GM21737 (cell line): ENCODE measurements around the gene MYO5C.
A peak's percentile ranks its signal among the peaks of the same experiment; 100 is the strongest.

Experiments used
- ATAC-seq: cut with Tn5 transposase; IDR thresholded peaks from one replicate; pipeline ENCODE4 v1.9.1; 2021; ENCODE audit warnings: mild to moderate bottlenecking, moderate library complexity; ENCODE audit not compliant: unreplicated experiment

Gene MYO5C

DNA sequence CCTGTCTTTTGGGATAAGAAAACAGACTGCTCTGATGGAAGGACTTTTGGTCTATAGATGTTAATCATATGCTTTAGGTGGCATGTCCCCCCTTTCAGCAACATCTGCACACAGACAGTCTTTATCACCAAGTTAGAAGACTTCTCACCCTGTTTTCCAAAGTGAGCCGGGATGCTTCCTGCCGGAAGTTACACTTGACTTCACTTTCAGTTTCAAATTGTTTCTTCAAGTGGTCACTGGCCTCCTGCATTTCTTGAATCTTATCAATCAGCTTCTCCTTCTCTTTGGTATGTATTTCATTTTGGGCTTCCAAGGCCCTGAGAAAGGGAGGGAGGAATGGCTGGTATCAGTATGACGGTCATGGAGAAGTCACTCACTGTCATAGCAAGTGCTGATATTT is 77.2 kb downstream of the MYO5C start:
- no peak for ATAC-seq

DNA sequence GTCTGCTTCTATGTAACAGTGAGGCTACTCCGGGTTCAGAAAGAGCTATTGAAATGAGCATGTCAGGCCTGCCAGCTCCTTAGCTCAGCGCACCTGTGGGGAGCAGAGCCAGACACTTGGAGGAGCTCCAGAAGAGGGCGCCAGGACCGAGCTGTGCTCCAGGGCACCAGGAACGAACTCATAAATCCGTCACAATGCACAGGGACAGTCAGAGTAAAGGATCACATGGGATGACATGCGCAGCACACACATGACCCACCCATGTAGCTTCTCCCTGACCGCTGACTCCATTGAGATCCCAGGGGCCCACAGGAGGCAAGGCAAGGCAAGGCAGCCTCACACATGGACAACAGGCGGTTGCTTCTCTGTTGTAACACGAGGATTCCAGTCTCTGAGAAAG is 78.4 kb downstream of the MYO5C start:
- ATAC-seq, result no peak

DNA sequence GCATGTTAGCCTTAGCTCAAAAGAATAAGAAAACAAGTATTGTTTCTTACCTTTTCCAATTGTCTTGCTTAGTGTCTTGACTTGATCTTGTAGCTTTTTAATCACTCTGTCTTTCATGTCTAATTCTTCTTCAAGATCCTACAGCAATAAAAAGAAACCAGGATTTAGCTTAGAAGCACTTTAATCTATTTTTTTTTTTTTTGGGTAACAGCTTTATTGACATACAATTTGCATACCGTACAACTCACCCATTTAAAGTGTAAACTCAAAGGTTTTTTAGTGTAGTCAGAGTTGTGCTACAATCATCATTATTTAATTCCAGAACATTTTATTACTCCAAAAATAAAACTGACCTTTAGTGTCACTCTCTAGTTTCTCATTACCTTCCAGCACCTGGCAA is 81.1 kb downstream of the MYO5C start:
- no peak for ATAC-seq

DNA sequence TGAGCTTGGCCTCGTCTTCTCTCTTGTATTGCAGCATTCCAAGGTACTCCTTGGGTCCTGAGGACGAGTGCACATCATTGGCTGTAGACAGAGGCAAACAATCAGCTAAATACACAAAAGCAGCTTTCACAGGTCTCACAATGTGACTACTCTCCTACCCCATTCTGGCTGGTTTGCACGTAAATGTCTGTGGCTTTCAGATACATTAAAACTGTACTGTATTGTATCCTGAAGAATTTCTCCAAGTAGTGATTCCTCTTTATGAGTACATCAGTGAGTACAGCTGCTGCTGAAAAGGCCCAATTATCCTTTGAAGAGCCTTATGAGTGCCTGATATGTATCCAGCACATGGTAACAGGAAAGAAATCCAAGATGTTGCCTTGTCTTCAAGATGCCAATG is 82.4 kb downstream of the MYO5C start:
- no peak for ATAC-seq

DNA sequence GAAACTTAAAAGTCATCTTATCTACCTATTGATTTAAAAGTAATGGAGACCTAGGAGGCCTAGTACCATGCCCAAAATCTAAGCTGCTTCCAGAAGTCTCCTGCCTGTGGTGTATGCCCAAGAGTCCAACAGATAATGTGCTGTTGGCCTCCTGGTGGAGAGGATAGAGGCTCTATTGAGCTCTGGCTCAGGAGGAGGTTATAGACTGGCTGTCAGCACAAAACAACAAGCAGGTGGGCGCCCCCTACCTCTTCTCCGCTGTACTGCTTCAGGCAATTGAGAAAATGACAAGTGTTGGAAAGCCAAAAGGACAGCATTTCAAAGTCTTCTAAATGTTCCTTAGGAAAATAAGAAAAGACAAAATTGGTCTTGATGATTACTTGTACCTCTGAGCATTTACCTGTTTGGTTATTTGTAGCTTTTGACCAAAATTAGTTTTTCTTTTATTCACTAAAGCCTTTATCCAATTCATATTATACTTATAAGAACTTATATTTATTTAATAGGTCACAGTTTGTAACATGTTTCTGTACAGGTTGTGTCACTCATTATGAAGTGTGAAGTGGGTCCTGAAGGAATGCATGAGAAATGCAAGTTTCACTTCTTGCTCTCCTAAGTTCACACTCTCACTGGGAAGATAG is 87.2 kb downstream of the MYO5C start:
- ATAC-seq, result peak; percentile 71

DNA sequence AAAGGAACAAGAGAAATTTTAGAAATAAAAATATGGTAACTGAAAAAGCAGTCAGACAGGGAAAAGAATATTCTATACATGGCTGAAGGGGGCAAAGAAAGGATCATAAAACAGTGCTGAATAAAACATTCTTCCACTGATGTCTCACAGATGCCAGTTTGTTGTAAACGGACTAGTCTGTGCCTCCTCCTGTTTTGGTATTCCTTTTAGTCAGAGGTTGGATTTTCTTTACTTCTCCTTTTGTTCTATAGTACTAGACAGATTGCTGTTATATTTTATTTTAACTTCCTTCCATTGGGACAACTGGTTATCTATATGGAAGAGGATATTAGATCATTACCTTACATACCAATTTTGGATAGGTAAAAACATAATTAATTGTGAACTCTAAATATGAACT is 88.4 kb downstream of the MYO5C start:
- ATAC-seq, result no peak

DNA sequence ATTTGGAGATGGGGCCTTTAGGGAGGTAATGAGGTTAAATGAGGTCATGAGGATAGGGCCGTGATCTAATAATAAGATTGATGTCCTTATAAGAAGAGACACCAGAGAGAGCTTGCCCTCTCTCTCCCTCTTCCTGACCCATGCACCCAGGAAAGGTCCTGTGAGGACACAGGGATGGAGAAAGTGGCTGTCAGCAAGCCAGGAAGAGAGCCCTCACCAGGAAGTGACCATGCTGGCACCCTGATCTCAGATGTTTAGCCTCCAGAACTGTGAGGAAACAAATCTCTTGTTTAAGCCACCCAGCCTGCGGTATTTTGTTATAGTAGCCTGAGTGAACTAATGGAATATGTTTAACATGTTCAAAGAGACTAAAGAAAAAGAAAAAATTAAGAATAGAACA is 89.2 kb downstream of the MYO5C start:
- ATAC-seq, result no peak

DNA sequence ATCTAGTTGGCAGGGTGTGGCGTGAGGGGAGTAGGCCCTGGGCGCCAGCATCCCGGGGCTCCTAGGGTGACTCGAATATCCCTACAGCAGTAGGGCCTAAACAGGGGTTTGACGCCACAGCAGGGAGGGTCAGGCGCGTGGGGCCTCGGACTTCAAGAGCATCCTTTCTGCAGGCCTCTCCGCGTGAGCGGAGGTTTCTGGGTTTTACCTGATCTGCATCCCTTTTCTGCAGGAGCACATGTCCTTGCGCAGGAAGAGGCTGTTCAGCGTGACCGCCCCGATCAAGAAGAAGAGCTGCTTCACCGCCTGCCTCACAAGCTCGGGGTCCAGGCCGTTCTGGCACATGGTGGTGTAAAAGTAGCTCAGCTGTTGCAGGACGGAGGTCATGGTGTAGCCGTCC is 90.9 kb downstream of the MYO5C start:
- ATAC-seq, result no peak

DNA sequence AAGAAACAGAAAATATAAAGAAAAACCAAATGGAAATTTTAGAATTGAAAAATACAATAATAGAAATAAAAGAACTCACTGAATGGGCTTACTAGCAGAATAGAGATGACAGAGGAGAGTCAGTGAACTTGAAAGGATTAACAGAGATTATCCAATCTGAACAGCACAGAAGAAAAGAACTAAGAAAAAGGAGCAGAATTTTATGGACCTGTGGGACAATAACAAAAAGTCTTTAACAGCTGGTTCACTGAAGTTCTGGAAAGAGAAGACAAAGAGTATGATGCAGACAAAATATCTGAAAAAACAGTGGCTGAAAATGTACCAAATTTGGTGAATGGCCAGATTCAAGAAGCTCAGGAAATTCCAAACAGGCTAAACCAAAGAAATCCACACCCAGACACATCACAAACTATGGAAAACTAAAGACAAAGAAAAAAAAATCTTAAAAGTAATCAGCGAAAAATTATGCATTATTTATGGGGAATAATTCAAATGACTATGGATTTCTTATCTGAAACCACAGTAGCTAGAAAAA is 94.7 kb downstream of the MYO5C start:
- ATAC-seq, result no peak

DNA sequence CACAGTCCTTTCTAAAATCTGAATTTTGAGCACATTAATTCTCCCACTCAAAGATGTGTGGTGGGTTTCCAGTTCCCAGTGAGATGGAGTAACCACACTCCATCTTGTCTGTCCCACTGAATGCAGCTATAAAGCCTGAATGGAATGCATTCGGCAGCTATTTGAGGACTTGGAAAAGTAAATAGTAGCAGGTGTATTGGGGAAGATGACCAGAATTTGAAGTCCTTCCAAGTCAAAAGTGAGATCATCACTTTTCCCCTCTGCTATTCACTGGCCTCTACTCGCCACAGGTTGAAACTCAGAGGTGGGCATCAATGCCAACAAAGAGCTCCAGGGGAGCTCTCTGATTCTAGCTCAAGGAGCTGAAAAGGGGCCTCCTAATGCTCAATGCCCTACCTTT is 96.3 kb downstream of the MYO5C start:
- ATAC-seq, result no peak

DNA sequence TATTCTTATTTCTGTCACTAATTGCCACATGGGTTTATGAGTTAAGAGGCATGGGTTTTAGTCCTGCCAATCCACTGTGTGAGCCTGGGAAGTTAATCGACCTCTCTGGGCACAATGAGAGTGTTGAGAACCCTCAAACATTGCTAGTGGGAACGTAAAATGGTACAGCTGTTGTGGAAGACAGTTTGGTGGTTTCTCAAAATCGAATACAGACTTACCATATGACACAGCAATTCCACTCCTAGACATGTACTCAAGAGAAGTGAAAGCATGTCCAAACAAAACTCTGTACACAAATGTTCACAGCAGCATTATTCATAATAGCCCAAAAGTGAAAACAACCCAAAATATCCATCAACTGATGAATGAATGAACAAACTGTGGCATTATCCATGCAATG is 98.7 kb downstream of the MYO5C start:
- no peak for ATAC-seq

DNA sequence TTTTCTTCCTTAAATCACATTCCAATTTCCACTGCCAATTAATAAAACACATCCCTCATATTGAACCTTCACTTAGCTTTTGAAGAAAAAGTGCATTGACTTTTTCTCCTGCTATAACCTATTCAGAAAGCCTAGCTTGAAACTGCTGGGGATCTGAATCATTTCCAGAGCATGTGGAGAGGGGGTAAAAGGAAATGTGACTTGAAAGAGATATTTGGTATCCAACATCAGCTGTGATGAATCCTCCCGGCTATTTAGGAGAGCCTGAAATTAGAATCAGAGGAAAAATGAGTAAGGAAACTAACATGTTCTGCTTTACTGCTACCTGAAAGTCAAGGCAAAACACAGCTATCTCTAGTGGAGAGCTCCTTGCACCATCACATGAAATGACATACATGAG is 101.8 kb downstream of the MYO5C start:
- ATAC-seq, result no peak

DNA sequence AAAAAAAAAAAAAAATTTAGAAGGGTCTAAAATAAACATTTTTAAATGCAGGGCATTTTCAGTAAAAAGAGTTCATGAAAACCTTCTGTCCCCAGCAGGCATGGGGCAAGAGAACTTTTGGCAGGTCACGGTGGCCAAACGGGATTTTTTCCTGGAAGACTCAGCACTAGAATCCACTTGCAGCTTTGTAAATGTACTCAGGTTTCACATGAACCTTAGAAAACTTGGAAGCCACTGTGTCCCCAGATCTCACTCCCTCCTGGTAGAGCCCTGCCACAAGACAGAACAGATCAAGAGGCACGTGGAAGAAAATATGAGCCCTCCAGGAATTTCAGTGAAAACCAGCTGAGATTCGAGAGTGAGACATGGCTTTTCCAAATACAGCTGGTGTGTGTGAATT is 102.3 kb downstream of the MYO5C start:
- no peak for ATAC-seq

DNA sequence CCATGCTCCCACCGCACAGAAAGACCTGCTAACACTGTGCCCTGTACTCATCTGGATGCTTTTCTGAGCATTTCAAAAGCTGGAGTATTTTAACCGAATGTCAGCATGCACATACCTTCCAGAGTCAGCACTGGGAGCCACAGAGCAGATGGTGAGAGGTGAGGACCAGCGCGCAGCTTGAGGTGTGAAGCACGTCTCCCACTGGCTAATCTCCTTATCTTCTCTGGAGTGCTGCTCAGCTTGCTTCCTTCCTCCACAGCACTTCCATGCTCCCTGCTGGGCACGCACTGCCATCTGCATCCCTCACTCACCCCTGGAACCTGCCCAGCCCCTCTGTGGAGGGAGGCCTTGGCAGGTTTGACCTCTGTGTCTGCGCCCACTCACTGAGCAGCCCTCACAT is 104.4 kb downstream of the MYO5C start, which contains the start of gene GNB5:
Gene GNB5 (minus strand): TSS at position 186 of the 400 bp plus-strand sequence. CDS start 6,716 bp downstream, outside the sequence.
- ATAC-seq, result no peak

DNA sequence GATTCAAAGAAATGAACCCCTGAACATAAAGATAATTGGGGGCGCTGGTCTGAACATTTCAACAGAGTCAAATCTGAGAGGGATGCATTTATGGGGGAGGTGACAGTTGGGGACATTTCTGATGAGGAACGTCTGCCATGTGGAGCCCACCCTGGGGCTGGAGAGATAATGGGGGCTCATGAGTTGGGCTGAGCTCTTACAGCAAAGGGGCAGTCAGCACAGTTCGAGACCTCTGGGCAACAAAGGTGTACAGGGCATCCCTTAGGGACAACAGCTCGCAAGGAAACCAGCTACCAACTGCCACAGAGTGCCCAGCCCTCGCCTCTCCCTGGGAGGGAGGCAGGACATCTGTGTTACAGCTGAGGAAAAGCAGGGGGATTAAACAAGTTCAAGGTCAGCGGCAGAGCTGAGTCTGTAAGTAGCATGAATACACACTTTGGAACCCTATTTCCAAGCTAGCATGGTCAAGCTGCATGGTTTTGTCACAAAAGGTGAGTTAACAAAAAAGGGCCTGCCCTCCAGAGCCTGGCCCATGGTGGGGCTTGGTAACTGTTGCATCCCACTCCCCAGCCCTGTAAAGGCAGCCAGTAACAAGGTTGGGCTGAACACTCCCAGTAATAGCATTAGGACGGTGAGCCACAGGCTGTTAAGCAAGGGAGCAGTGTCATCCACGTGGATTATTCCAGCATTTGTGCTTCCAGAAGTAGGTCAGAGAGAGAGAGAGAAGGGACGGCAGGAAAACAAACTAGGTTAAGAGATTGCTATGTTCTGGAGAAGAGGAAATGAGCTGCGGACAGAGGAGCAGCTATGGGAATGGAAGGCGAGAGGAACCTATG is 108.7 kb downstream of the MYO5C start:
- no peak for ATAC-seq

DNA sequence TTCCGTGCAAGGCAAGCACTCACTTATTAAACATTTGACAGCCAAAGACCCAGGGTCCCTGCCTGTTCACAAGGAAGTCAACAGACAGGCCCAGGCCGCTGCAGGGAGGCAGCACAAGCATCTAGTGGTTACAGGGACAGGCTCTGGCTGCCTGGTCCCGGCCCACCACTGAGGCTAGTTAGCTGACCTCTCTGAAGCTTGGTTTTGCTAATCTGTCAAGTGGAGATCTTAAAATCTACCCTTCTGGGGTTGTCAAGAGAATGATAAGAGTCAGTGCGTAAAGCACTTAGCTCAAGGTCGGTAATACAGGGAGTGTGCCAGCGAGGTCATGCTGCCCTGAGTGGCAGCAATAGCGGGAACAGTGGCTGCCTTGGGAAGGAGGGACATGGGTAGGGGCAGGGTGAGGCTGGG is 110.4 kb downstream of the MYO5C start:
- ATAC-seq, result no peak

DNA sequence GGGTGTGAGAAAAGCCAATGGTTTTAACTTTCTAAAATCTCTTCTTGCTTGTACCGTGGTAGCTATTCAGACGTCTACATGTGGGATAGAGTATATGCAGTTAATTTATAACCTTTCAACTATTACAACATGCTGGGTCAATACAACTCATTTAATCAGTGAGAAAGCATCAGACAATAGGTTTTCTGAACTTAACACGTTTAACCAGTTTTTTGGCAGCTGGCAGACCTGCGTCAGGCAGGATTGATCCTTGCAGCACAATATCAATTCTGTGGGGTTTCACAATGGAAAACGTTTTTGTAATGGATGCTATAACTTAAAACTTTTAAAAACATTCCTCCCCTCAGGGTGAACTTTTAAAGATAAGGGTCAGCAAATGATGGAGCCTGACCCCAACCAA is 110.9 kb downstream of the MYO5C start:
- ATAC-seq, result no peak

DNA sequence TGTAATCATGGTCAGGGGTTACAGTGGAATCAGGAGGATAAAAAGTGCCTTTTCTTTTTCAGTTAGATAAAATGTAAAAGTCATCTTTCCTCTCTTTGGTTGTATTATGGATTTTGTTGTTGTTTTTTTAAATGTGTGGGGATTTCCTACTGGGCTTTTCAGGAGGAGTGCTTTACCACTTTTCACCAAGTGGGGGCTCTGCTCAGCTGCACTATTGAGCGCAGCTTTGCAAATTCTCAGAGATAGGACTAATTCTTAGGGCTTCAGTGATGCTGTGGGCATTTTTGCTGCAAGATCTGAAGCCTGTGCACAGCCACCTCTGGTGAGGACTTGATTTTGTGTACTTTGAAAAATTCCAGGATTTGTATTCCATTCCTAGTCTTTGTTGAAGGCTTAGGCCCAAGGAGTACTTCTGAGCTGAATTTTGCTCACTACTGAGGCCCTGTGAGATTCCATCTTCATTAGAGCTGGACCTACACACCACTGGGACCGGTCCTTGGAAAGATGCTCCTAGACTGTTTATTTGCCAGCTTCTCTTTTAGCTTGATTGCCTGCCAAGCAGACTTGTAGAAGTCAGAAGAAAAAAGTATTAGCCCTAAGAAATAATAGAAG is 111.9 kb downstream of the MYO5C start:
- no peak for ATAC-seq

DNA sequence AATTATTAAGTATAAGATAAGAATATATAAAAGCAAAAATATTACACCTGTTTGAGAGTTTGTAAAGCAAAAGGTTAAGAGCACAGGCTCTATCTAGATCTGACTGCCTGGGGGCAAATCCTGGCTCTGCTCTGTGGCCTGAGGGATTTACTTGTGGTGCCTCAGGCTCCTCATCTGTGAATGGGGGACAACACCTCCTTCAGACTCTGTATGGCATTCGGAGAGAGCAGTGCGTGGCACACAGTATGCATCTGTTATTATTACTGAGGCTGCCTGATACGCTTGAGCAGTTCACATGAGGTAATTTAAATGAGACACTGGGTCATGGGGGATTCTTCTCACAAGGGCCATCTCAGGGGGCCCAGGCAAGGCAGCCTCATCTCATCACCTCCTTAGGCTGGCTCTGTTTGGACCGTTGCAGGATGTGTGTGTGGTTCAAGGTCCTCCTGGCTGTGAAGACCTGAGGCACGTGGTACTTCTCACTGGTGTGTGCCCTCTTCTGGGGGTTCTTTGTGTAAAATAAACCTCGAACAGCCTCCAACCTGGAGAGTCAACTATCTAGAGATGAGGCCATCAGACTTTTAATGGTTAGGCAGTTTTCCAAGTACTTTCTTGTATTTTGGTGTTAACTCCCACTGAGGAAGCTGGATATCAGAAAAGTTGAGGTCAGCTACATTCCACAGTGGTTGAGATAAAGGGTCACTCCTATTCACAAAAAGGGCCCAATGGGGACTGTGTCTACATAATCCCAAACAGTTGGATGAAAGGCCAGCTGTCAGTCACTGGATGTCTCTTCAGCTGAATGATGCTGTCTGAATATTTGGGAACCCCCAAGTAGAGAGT is 113.4 kb downstream of the MYO5C start:
- no peak for ATAC-seq

DNA sequence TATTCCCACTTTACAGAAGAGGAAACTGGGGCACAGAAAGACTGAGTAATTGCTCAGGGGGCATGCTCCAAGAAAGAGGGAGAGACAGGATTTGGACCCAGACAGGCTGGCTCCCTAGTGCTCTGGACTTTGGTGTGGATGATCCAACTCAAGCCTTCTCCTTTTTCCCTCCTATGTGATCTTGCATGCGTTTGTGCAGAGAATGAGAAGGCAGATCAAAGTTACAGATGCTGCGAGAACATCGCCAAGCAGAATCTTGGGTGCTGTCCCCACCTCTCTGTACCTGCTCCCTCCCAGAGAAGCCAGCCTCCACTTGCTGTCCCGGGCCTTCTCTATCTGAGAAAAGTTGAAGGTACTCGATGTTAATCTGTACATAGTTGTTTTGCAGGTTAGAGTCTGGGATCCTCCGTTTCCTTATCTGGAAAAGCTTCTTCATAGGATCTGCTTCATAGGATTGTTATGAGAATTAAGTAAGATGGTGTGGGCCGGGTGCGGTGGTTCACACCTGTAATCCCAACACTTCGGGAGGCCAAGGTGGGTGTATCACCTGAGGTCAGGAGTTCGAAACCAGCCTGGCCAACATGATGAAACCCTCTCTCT is 114.7 kb downstream of the MYO5C start:
- no peak for ATAC-seq
